GM23338 (cell line): Measurements from ENCODE around the gene SYNCRIP. TPM values are rescaled to one million over a fixed set of nuclear protein-coding genes. Genes with fewer than 3 reads are reported as not detected.

Experiments
- ATAC-seq: fragments of 200-7000 bp; cut with Tn5 transposase; 3 replicates; pipeline ENCODE4 v1.9.1; 2020
- DNase-seq: peaks from one replicate; pipeline ENCODE4 v3.0.0-alpha.2; 2015; ENCODE audit warnings: low spot score
- H2AFZ ChIP-seq: fragments of 200-600 bp; sonication (generic); 2 replicates; pipeline ENCODE4 v1.8.0; 2016; ENCODE audit warnings: antibody characterized with exemption, mild to moderate bottlenecking, moderate library complexity
- H3F3A ChIP-seq: fragments of 200-600 bp; sonication (generic); replicated peaks from 2 replicates; pipeline ENCODE4 v1.8.0; 2017; ENCODE audit warnings: antibody characterized with exemption, mixed run types, low read depth
- H3K27ac ChIP-seq: fragments of 200-600 bp; sonication (generic); 2 replicates; pipeline ENCODE4 v1.6.1; 2016; ENCODE audit warnings: low read depth
- H3K27me3 ChIP-seq: fragments of 200-600 bp; sonication (generic); 2 replicates; pipeline ENCODE4 v1.8.0; 2016; ENCODE audit warnings: mild to moderate bottlenecking, mixed run types, moderate library complexity; ENCODE audit not compliant: insufficient read depth
- H3K36me3 ChIP-seq: fragments of 200-600 bp; sonication (generic); 2 replicates; pipeline ENCODE4 v1.8.0; 2016; ENCODE audit warnings: mild to moderate bottlenecking; ENCODE audit not compliant: insufficient read depth
- H3K4me1 ChIP-seq: fragments of 200-600 bp; sonication (generic); 2 replicates; pipeline ENCODE4 v1.8.0; 2016; ENCODE audit warnings: mild to moderate bottlenecking, moderate library complexity; ENCODE audit not compliant: insufficient read depth
- H3K4me2 ChIP-seq: fragments of 200-600 bp; sonication (generic); 2 replicates; pipeline ENCODE4 v1.7.1; 2017; ENCODE audit warnings: mixed run types
- H3K4me3 ChIP-seq: fragments of 200-600 bp; sonication (generic); 2 replicates; pipeline ENCODE4 v1.6.1; 2016; ENCODE audit warnings: mixed run types
- H3K79me2 ChIP-seq: fragments of 200-600 bp; sonication (generic); replicated peaks from 2 replicates; pipeline ENCODE4 v1.8.0; 2017; ENCODE audit warnings: mild to moderate bottlenecking; ENCODE audit not compliant: insufficient read depth
- H3K9me2 ChIP-seq: fragments of 200-600 bp; sonication (generic); 2 replicates; pipeline ENCODE4 v1.8.0; 2017; ENCODE audit not compliant: insufficient read depth
- H4K20me1 ChIP-seq: fragments of 200-600 bp; sonication (generic); replicated peaks from 2 replicates; pipeline ENCODE4 v1.8.0; 2017; ENCODE audit warnings: mild to moderate bottlenecking; ENCODE audit not compliant: insufficient read depth
- H3K27ac Mint-ChIP-seq: 2 replicates; pipeline ENCODE4 v1.8.0; 2020; ENCODE audit warnings: inconsistent platforms, mild to moderate bottlenecking, moderate library complexity, mixed read lengths
- H3K27me3 Mint-ChIP-seq: 3 replicates; pipeline ENCODE4 v1.8.0; 2022; ENCODE audit warnings: low read depth, mild to moderate bottlenecking, moderate library complexity, mixed read lengths, inconsistent platforms; ENCODE audit not compliant: insufficient read depth, poor library complexity
- H3K36me3 Mint-ChIP-seq: 3 replicates; pipeline ENCODE4 v1.8.0; 2021; ENCODE audit warnings: low read depth, mild to moderate bottlenecking, inconsistent platforms, moderate library complexity, mixed read lengths
- H3K4me1 Mint-ChIP-seq: 3 replicates; pipeline ENCODE4 v1.8.0; 2020; ENCODE audit warnings: mild to moderate bottlenecking, inconsistent platforms, mixed read lengths
- H3K4me3 Mint-ChIP-seq: 3 replicates; pipeline ENCODE4 v1.8.0; 2021; ENCODE audit warnings: moderate library complexity, mild to moderate bottlenecking, inconsistent platforms, mixed read lengths
- H3K9me3 Mint-ChIP-seq: 3 replicates; pipeline ENCODE4 v1.8.0; 2020; ENCODE audit warnings: moderate library complexity, mild to moderate bottlenecking, inconsistent platforms, mixed read lengths
- CREB1 ChIP-seq: fragments of 250-450 bp; sonication (Bioruptor Pico); IDR thresholded peaks from 2 replicates; pipeline ENCODE4 v1.5.0; 2020; ENCODE audit warnings: low read depth, mild to moderate bottlenecking, moderate library complexity
- EZH2 ChIP-seq: fragments of 200-600 bp; sonication (generic); IDR thresholded peaks from one replicate; pipeline ENCODE4 v1.8.0; 2017; ENCODE audit warnings: antibody characterized with exemption, mild to moderate bottlenecking, low read depth; ENCODE audit not compliant: unreplicated experiment
- JUNB ChIP-seq: IDR thresholded peaks from one replicate; pipeline ENCODE4 v1.6.1; 2016; ENCODE audit warnings: antibody characterized with exemption; ENCODE audit not compliant: unreplicated experiment
- POLR2AphosphoS5 ChIP-seq: IDR thresholded peaks from 2 replicates; pipeline ENCODE4 v1.6.1; 2016; ENCODE audit warnings: antibody characterized with exemption, low read depth
- STAT1 ChIP-seq: IDR thresholded peaks from one replicate; pipeline ENCODE4 v1.6.1; 2016; ENCODE audit warnings: antibody characterized with exemption; ENCODE audit not compliant: unreplicated experiment
- ZNF114 ChIP-seq: fragments of 250-450 bp; sonication (Bioruptor Pico); IDR thresholded peaks from 2 replicates; pipeline ENCODE4 v1.5.0; 2020; ENCODE audit warnings: mild to moderate bottlenecking, moderate library complexity
- ZNF331 ChIP-seq: fragments of 250-450 bp; sonication (Bioruptor Pico); IDR thresholded peaks from 2 replicates; pipeline ENCODE4 v1.5.0; 2020; ENCODE audit warnings: low read depth, mild to moderate bottlenecking, moderate library complexity
- long read RNA-seq: library from polyadenylated mRNA; unstranded; transcript quantifications from one replicate; pipeline ENCODE4 v2.0.0, GENCODE V29; 2020; ENCODE audit not compliant: unreplicated experiment
- polyA plus RNA-seq: library from polyadenylated mRNA; unstranded; fragments of >200 nt; fragmentation: Nextera tagmentation; extraction: Ambion mirVana; gene quantifications from 2 replicates; pipeline ENCODE4 v1.2.1, GENCODE V29; 2016
- total RNA-seq: library from RNA; depleted of rRNA; stranded (reverse); fragments of >200 nt; shearing (Covaris generic); gene quantifications from 2 replicates; pipeline ENCODE4 v1.2.3, GENCODE V29; 2014; rRNA removed
- TF ChIP-seq, protein P1 (sequence below): IDR thresholded peaks from 2 replicates; pipeline ENCODE4 v1.6.1; 2016; ENCODE audit warnings: antibody characterized with exemption
- TF ChIP-seq, protein P2 (sequence below): fragments of 250-450 bp; sonication (Bioruptor Pico); IDR thresholded peaks from 2 replicates; pipeline ENCODE4 v1.5.0; 2020; ENCODE audit warnings: mild to moderate bottlenecking, moderate library complexity

Gene SYNCRIP
- total RNA-seq (163 and 169 TPM in 2 replicates), polyA plus RNA-seq (149 and 164 TPM in 2 replicates)
- long read RNA-seq, full-length matches to known transcripts = 13 of 97 reads
- long read RNA-seq, partial matches to known transcripts = 74 of 97 reads
- long read RNA-seq, other reads (novel, unspliced or antisense) = 10 of 97 reads

DNA sequence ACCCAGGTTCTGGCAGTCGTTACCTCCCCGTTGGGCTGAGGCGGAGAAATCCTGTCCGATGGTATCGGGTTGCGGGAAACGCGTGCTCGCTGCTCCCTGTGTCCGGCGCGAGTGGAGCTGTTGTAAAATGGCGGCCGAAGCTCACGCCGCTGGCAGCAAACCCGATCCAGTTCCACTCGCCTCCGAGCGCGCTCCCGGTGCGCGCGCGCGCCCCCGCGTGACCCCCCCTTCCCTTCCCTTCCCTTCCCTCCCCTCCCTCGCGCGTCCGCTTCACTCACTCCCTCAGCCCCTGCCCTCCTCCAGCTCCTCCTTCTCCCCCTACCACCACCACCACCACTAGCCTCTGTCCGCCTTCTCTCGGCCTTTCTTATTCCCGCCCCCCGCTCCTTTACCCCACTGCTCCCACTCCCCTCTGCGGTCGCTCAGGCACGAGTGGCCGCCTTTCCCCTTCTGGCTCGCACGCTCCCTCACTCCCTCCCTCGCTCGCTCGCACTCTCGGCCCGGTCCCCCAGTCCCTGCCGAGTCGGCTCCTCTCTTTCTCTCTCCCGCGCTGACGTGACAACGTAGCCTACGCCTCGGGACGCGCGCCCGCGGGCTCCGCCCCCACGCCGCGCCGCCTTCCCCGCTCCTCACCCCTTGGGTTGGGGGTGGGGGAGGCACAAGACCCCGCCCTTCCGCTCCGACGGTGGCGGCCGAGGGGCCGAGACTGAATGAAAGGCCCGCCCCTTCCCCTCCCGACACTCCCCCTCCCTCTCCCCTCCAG, at the start of gene SYNCRIP:
Gene SYNCRIP (minus strand): TSS at position 113 of the 763 bp plus-strand sequence. CDS start 1,447 bp downstream, outside the sequence.
- Mint-ChIP-seq H3K4me3 (peak within 1 kb of the TSS; percentile 95), H3K27me3 (peaks cover 11% of the 10 kb centered on the region), H3K27ac (peak within 1 kb of the TSS; percentile 99), H3K4me1 (peaks cover 36% of the 10 kb centered on the region), H3K9me3 (peaks cover 7% of the 10 kb centered on the region), H3K36me3 (peaks cover 46% of the 10 kb centered on the region)
- peaks cover 50% of the 10 kb centered on the region for H3K79me2 ChIP-seq
- ATAC-seq (peak; percentile 72), DNase-seq (peak; percentile 98)
- peaks cover 35% of the 10 kb centered on the region for H4K20me1 ChIP-seq
- no peak within 1 kb of the TSS for H2AFZ ChIP-seq
- peaks cover 22% of the 10 kb centered on the region for H3K4me1 ChIP-seq
- H3K4me3 ChIP-seq = peak within 1 kb of the TSS; percentile 93
- peak within 1 kb of the TSS; percentile 99 for H3K27ac ChIP-seq
- H3K36me3 ChIP-seq = peaks cover 35% of the 10 kb centered on the region
- no peaks in the 10 kb centered on the region for H3K27me3 ChIP-seq
- no peaks in the 10 kb centered on the region for H3K9me2 ChIP-seq
- peaks cover 6% of the 10 kb centered on the region; the same call in 1 of the 2 replicates for H3F3A ChIP-seq
- peak within 1 kb of the TSS; percentile 95 for H3K4me2 ChIP-seq
- peak; percentile 86 for TF ChIP-seq CREB1 (CRISPR knock-in tag)
- TF ChIP-seq, protein P1, sequence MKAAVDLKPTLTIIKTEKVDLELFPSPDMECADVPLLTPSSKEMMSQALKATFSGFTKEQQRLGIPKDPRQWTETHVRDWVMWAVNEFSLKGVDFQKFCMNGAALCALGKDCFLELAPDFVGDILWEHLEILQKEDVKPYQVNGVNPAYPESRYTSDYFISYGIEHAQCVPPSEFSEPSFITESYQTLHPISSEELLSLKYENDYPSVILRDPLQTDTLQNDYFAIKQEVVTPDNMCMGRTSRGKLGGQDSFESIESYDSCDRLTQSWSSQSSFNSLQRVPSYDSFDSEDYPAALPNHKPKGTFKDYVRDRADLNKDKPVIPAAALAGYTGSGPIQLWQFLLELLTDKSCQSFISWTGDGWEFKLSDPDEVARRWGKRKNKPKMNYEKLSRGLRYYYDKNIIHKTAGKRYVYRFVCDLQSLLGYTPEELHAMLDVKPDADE = peak; percentile 60
- TF ChIP-seq EZH2 = no peak
- TF ChIP-seq ZNF114 = no peak
- TF ChIP-seq JUNB = no peak
- TF ChIP-seq POLR2AphosphoS5 = peak; percentile 92
- 0 out of 2 replicates have a peak, but pooled peaks have one; percentile 24 for TF ChIP-seq ZNF331

DNA sequence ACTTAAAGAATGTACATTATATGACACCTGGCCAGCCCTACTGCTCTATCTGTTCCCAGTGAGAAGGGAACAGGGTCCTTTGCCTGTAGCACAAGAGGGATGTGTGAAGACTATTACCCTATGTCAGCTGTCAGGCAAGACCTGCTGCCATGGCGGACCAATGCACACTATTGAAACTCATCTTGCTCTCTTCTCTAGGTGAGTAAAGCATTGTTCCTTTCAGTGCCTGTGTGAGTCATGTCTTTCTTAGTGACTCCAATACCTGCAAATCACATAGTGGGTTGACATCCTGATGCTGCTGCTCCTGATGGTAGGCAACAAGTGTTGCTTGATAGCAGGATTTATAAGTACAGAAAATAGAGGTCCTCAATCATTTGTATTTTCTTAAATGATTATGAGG, 48.8 kb upstream of the SYNCRIP start:
- no peaks in the 10 kb centered on the region for H3K4me1 Mint-ChIP-seq
- no peaks in the 10 kb centered on the region for H3K79me2 ChIP-seq
- no peak overlapping the region for H3K27ac ChIP-seq
- peaks cover 5% of the 10 kb centered on the region; the same call in 2 of the 3 replicates for H3K9me3 Mint-ChIP-seq
- no peaks in the 10 kb centered on the region for H3F3A ChIP-seq
- H3K27me3 ChIP-seq = no peaks in the 10 kb centered on the region
- H3K4me3 ChIP-seq = no peak overlapping the region
- no peaks in the 10 kb centered on the region for H3K36me3 ChIP-seq
- no peaks in the 10 kb centered on the region for H3K9me2 ChIP-seq
- H3K4me3 Mint-ChIP-seq = no peak overlapping the region
- no peak overlapping the region for H3K27ac Mint-ChIP-seq
- no peak overlapping the region for H2AFZ ChIP-seq
- DNase-seq = no peak
- no peak overlapping the region for H3K4me2 ChIP-seq
- no peaks in the 10 kb centered on the region for H3K27me3 Mint-ChIP-seq
- H3K4me1 ChIP-seq = no peaks in the 10 kb centered on the region
- no peak for ATAC-seq
- no peaks in the 10 kb centered on the region for H3K36me3 Mint-ChIP-seq
- no peaks in the 10 kb centered on the region for H4K20me1 ChIP-seq
- no peak for TF ChIP-seq EZH2
- TF ChIP-seq ZNF331 = no peak
- TF ChIP-seq, protein P2, sequence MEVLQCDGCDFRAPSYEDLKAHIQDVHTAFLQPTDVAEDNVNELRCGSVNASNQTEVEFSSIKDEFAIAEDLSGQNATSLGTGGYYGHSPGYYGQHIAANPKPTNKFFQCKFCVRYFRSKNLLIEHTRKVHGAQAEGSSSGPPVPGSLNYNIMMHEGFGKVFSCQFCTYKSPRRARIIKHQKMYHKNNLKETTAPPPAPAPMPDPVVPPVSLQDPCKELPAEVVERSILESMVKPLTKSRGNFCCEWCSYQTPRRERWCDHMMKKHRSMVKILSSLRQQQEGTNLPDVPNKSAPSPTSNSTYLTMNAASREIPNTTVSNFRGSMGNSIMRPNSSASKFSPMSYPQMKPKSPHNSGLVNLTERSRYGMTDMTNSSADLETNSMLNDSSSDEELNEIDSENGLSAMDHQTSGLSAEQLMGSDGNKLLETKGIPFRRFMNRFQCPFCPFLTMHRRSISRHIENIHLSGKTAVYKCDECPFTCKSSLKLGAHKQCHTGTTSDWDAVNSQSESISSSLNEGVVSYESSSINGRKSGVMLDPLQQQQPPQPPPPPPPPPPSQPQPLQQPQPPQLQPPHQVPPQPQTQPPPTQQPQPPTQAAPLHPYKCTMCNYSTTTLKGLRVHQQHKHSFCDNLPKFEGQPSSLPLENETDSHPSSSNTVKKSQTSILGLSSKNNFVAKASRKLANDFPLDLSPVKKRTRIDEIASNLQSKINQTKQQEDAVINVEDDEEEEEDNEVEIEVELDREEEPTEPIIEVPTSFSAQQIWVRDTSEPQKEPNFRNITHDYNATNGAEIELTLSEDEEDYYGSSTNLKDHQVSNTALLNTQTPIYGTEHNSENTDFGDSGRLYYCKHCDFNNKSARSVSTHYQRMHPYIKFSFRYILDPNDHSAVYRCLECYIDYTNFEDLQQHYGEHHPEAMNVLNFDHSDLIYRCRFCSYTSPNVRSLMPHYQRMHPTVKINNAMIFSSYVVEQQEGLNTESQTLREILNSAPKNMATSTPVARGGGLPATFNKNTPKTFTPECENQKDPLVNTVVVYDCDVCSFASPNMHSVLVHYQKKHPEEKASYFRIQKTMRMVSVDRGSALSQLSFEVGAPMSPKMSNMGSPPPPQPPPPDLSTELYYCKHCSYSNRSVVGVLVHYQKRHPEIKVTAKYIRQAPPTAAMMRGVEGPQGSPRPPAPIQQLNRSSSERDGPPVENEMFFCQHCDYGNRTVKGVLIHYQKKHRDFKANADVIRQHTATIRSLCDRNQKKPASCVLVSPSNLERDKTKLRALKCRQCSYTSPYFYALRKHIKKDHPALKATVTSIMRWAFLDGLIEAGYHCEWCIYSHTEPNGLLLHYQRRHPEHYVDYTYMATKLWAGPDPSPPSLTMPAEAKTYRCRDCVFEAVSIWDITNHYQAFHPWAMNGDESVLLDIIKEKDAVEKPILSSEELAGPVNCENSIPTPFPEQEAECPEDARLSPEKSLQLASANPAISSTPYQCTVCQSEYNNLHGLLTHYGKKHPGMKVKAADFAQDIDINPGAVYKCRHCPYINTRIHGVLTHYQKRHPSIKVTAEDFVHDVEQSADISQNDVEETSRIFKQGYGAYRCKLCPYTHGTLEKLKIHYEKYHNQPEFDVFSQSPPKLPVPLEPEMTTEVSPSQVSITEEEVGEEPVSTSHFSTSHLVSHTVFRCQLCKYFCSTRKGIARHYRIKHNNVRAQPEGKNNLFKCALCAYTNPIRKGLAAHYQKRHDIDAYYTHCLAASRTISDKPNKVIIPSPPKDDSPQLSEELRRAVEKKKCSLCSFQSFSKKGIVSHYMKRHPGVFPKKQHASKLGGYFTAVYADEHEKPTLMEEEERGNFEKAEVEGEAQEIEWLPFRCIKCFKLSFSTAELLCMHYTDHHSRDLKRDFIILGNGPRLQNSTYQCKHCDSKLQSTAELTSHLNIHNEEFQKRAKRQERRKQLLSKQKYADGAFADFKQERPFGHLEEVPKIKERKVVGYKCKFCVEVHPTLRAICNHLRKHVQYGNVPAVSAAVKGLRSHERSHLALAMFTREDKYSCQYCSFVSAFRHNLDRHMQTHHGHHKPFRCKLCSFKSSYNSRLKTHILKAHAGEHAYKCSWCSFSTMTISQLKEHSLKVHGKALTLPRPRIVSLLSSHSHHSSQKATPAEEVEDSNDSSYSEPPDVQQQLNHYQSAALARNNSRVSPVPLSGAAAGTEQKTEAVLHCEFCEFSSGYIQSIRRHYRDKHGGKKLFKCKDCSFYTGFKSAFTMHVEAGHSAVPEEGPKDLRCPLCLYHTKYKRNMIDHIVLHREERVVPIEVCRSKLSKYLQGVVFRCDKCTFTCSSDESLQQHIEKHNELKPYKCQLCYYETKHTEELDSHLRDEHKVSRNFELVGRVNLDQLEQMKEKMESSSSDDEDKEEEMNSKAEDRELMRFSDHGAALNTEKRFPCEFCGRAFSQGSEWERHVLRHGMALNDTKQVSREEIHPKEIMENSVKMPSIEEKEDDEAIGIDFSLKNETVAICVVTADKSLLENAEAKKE (CRISPR knock-in tag) = no peak
- no peak for TF ChIP-seq STAT1
